ENCODE data around the gene TMSB15B.
"Not testable (repeated sequence)": the region's sequence is repeated elsewhere in the genome, so short reads cannot be mapped to it uniquely, and the experiment has no call there.

The TMSB15B gene

GRCh38 chrX:103962411-103963278 lies at the start of gene TMSB15B:
Gene TMSB15B (plus strand): TSS chrX:103962627.
- H3K4me3 ChIP-seq; H3K27me3 ChIP-seq; H3K27ac ChIP-seq; DNase-seq; H3K9me3 ChIP-seq; H3K36me3 ChIP-seq; H3K4me1 ChIP-seq; intact Hi-C loops (cut with DNase I; ENCODE audit: low total_unique reads): not testable (repeated sequence)

- Histone ChIP-seq H3K4me3 (no peak overlapping the region), H3K9me3 (no peaks in the 10 kb centered on the region), H3K36me3 (no peaks in the 10 kb centered on the region), H3K27ac (no peak overlapping the region), H3K4me1 (no peaks in the 10 kb centered on the region), H3K27me3 (no peaks in the 10 kb centered on the region)
- DNase-seq: no peak
- no peak for TF ChIP-seq CTCF (IDR thresholded peaks at IDR 0.05)
- intact Hi-C loops (cut with DNase I; ENCODE audit: low total_unique reads): loop anchor here (2.0 kb wide), 1 partner anchor 65 kb away; no protein-coding TSS in a partner anchor
These were observed 48.9 kb upstream of the TMSB15B start for GRCh38 chrX:103913356-103914020.

- H3K4me3 ChIP-seq: peak overlapping the region; percentile 64 to 73
- peak; percentile 33 to 65 for DNase-seq
- H3K36me3 ChIP-seq: no peaks in the 10 kb centered on the region
- intact Hi-C loops (cut with DNase I; ENCODE audit: low total_unique reads): no loop called here
- peaks cover 0 to 4% (median 0%) of the 10 kb centered on the region in 4 donors for H3K4me1 ChIP-seq
- no peaks in the 10 kb centered on the region for H3K9me3 ChIP-seq
- peak overlapping the region; percentile 85 to 86 for H3K27ac ChIP-seq
- peak; percentile 33 to 47 for TF ChIP-seq CTCF (IDR thresholded peaks at IDR 0.05)
- H3K27me3 ChIP-seq: no peaks in the 10 kb centered on the region
These were observed 44.4 kb upstream of the TMSB15B start for GRCh38 chrX:103918050-103918449.

GRCh38 chrX:103918571-103919269 lies 43.7 kb upstream of the TMSB15B start:
- peak; percentile 64 to 83 for DNase-seq

GRCh38 chrX:103919270-103919637 lies 43.2 kb upstream of the TMSB15B start:
- H3K4me3 ChIP-seq: peak overlapping the region; percentile 64 to 73
- H3K4me1 ChIP-seq: peaks cover 0 to 4% (median 0%) of the 10 kb centered on the region in 4 donors
- peak overlapping the region; percentile 85 to 86 for H3K27ac ChIP-seq
- H3K27me3 ChIP-seq: no peaks in the 10 kb centered on the region
- H3K36me3 ChIP-seq: no peaks in the 10 kb centered on the region
- TF ChIP-seq CTCF (IDR thresholded peaks at IDR 0.05): peak; percentile 35 to 37
- intact Hi-C loops (cut with DNase I; ENCODE audit: low total_unique reads): no loop called here
- no peak for DNase-seq
- H3K9me3 ChIP-seq: no peaks in the 10 kb centered on the region

More at GRCh38 chrX:103918571-103919269, 43.7 kb upstream of the TMSB15B start:
- no peaks in the 10 kb centered on the region for H3K27me3 ChIP-seq
- peaks cover 0 to 4% (median 0%) of the 10 kb centered on the region in 4 donors for H3K4me1 ChIP-seq
- no peaks in the 10 kb centered on the region for H3K36me3 ChIP-seq
- H3K9me3 ChIP-seq: no peaks in the 10 kb centered on the region
- H3K4me3 ChIP-seq: peak overlapping the region; percentile 64 to 73
- intact Hi-C loops (cut with DNase I; ENCODE audit: low total_unique reads): no loop called here
- H3K27ac ChIP-seq: peak overlapping the region; percentile 85 to 86
- TF ChIP-seq CTCF (IDR thresholded peaks at IDR 0.05): no peak

- DNase-seq; H3K4me1 ChIP-seq; H3K4me3 ChIP-seq; H3K27me3 ChIP-seq; H3K27ac ChIP-seq; H3K36me3 ChIP-seq; intact Hi-C loops (cut with DNase I; ENCODE audit: low total_unique reads); H3K9me3 ChIP-seq: not testable (repeated sequence)
These were observed 41.9 kb upstream of the TMSB15B start for GRCh38 chrX:103920515-103920914.
